ENCODE results near the gene GRIK1. TPM values are rescaled to one million over a fixed set of nuclear protein-coding genes. Genes with fewer than 3 reads are reported as not detected.

Gene GRIK1
- not detected in 2 replicates for total RNA-seq

DNA sequence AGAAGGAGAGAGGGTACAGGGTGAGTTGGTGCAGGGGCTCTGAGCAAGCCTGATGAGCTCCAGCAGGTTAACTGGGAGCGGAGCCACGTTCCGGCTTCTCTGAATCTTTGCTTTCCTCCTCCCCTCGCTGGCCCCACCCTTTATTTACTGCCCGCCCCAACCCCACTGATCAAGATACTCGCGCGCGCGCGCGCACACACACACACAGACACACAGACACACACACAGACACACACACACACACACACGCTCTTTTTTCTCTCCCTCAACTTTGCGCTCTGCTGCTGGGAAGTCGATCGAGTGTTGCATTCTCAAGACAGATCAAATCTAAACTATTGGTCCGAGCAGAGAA lies at the start of gene GRIK1:
GRIK1 (minus strand) TSS at position 73 of the 352 bp plus-strand sequence.

Other genes starting within 250 kb of the GRIK1 start
- gene CLDN17, start 226.8 kb upstream of the GRIK1 start, total RNA-seq = not detected in 2 replicates

Measured in hair follicular keratinocyte (primary cell).